ENCODE data around the gene FARSB. TPM values are rescaled to one million over a fixed set of nuclear protein-coding genes. Genes with fewer than 3 reads are reported as not detected.

FARSB gene
- total RNA-seq, 1 donor from 2014 or later: 23.1 TPM

DNA sequence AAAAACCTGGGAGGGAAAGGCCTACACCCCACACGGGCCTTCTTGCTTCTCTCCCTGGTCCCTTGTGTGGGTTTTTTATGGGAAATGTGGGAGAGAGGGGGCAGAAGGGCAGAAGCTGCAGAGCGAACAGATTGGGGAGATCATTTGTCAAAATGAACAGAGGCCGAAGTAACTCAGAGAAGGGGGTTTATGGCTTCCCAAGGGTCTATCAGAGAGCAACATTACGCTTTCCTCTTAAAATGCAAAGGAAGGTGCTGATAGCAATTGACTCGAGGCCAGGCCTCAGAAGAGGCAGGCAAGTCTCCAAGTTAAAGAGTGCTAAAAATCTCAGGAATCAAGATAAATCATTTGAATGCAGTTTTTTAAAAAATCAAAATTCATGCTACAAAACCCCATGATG, 130.1 kb downstream of the FARSB start:
- Mint-ChIP-seq H3K4me3 (ENCODE audit: unreplicated experiment) (no peak overlapping the region), H3K36me3 (ENCODE audit: low read depth, unreplicated experiment) (no peaks in the 10 kb centered on the region), H3K27ac (ENCODE audit: unreplicated experiment) (no peak overlapping the region), H3K4me1 (ENCODE audit: low read depth, unreplicated experiment) (no peaks in the 10 kb centered on the region), H3K27me3 (ENCODE audit: low read depth, unreplicated experiment) (peaks cover 1% of the 10 kb centered on the region), H3K9me3 (ENCODE audit: unreplicated experiment) (peaks cover 5% of the 10 kb centered on the region)
- Histone ChIP-seq H3K4me2 (ENCODE audit: low read length) (no peak overlapping the region), H3K27ac (ENCODE audit: low read depth, low read length) (no peak overlapping the region), H3K27me3 (ENCODE audit: insufficient read depth, low read length) (no peaks in the 10 kb centered on the region), H4K20me1 (ENCODE audit: insufficient read depth, low read length) (no peaks in the 10 kb centered on the region), H3K36me3 (ENCODE audit: insufficient read depth, low read length) (no peaks in the 10 kb centered on the region), H3K4me3 (ENCODE audit: insufficient read depth, low read depth, low read length) (no peak overlapping the region), H3K9me3 (ENCODE audit: insufficient read depth, low read depth, low read length) (no peaks in the 10 kb centered on the region), H2AFZ (ENCODE audit: low read depth, low read length) (no peak overlapping the region), H3K9ac (ENCODE audit: low read length) (no peak overlapping the region), H3K4me1 (ENCODE audit: insufficient read depth, low read length) (no peaks in the 10 kb centered on the region), H3K79me2 (ENCODE audit: insufficient read depth, low read length) (no peaks in the 10 kb centered on the region)
- TF ChIP-seq, protein P1, sequence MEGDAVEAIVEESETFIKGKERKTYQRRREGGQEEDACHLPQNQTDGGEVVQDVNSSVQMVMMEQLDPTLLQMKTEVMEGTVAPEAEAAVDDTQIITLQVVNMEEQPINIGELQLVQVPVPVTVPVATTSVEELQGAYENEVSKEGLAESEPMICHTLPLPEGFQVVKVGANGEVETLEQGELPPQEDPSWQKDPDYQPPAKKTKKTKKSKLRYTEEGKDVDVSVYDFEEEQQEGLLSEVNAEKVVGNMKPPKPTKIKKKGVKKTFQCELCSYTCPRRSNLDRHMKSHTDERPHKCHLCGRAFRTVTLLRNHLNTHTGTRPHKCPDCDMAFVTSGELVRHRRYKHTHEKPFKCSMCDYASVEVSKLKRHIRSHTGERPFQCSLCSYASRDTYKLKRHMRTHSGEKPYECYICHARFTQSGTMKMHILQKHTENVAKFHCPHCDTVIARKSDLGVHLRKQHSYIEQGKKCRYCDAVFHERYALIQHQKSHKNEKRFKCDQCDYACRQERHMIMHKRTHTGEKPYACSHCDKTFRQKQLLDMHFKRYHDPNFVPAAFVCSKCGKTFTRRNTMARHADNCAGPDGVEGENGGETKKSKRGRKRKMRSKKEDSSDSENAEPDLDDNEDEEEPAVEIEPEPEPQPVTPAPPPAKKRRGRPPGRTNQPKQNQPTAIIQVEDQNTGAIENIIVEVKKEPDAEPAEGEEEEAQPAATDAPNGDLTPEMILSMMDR (IDR thresholded peaks at IDR 0.05; ENCODE audit: insufficient read depth, low read depth, low read length): no peak
- no peak for TF ChIP-seq EZH2 (IDR thresholded peaks at IDR 0.05; ENCODE audit: insufficient read depth, low read length)
- no peak for FAIRE-seq
- DNase-seq (ENCODE audit: low read depth): no peak

DNA sequence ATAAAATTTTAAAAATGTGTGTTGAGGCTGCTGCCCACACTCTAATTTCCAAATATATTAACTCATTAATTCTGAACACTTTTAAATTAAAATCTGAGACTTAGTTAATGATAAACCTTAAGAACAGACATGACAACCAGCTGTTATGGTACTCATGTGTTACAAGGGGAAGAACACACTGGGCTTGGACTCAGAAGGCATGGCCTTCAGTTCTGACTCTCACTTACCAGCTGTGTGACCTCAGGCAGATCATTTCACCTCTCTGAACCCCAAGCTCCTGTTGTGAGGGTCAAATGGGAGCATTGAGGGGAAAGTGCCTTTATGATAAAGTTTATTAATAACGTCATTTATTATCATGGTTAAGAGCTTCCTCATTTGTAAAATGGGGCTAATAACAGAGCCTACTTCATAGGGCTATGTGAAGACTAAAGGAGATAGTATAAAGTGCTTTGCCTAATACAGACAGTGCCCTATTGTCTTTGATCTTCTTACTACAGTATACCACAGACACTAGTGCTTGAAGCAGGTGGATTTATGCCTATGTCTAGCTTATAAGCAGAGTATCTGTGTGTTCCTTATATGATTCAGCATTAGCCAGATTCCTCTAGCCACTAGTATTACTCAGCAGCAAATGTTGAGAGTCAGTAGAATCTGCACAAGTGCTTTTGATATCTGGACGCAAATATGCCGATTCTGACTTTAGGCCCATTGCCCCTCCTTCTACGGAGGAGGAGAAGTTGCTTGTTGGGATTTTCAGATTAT, 131.9 kb downstream of the FARSB start:
- Mint-ChIP-seq H3K36me3 (ENCODE audit: low read depth, unreplicated experiment) (no peaks in the 10 kb centered on the region), H3K9me3 (ENCODE audit: unreplicated experiment) (peaks cover 5% of the 10 kb centered on the region), H3K4me1 (ENCODE audit: low read depth, unreplicated experiment) (no peaks in the 10 kb centered on the region), H3K4me3 (ENCODE audit: unreplicated experiment) (no peak overlapping the region), H3K27me3 (ENCODE audit: low read depth, unreplicated experiment) (no peaks in the 10 kb centered on the region), H3K27ac (ENCODE audit: unreplicated experiment) (no peak overlapping the region)
- no peak for DNase-seq (ENCODE audit: low read depth)
- Histone ChIP-seq H2AFZ (ENCODE audit: low read depth, low read length) (no peak overlapping the region), H3K27me3 (ENCODE audit: insufficient read depth, low read length) (no peaks in the 10 kb centered on the region), H3K27ac (ENCODE audit: low read depth, low read length) (no peak overlapping the region), H4K20me1 (ENCODE audit: insufficient read depth, low read length) (no peaks in the 10 kb centered on the region), H3K9ac (ENCODE audit: low read length) (no peak overlapping the region), H3K4me1 (ENCODE audit: insufficient read depth, low read length) (no peaks in the 10 kb centered on the region), H3K9me3 (ENCODE audit: insufficient read depth, low read depth, low read length) (no peaks in the 10 kb centered on the region), H3K4me3 (ENCODE audit: insufficient read depth, low read depth, low read length) (no peak overlapping the region), H3K36me3 (ENCODE audit: insufficient read depth, low read length) (no peaks in the 10 kb centered on the region), H3K4me2 (ENCODE audit: low read length) (no peak overlapping the region), H3K79me2 (ENCODE audit: insufficient read depth, low read length) (no peaks in the 10 kb centered on the region)
- no peak for FAIRE-seq
- TF ChIP-seq EZH2 (IDR thresholded peaks at IDR 0.05; ENCODE audit: insufficient read depth, low read length): no peak
- TF ChIP-seq, protein P1 (IDR thresholded peaks at IDR 0.05; ENCODE audit: insufficient read depth, low read depth, low read length): no peak

DNA sequence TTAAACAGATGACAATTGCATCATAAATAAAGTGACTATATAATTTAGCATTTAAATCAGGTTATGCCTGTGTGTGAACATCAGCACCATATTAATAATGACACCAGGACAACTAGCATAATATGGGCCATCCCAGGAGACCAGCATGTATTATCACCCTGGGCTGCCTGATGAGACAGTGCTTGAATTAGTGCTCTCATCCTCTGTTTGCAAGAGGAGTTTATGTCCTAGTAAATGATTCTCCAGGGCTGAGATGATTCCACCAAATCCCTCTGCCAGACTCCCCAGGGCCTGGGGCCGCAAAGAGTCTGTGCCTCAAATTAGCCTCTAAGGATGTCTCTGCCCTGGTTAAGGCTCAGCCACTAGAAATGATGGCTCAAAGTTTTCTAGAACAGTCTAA, 133.8 kb downstream of the FARSB start:
- H2AFZ ChIP-seq (ENCODE audit: low read depth, low read length): no peak overlapping the region
- Mint-ChIP-seq H3K27ac (ENCODE audit: unreplicated experiment) (no peak overlapping the region), H3K9me3 (ENCODE audit: unreplicated experiment) (peaks cover 3% of the 10 kb centered on the region), H3K36me3 (ENCODE audit: low read depth, unreplicated experiment) (no peaks in the 10 kb centered on the region), H3K4me1 (ENCODE audit: low read depth, unreplicated experiment) (peaks cover 3% of the 10 kb centered on the region), H3K4me3 (ENCODE audit: unreplicated experiment) (no peak overlapping the region), H3K27me3 (ENCODE audit: low read depth, unreplicated experiment) (peaks cover 2% of the 10 kb centered on the region)
- no peak overlapping the region for H3K27ac ChIP-seq (ENCODE audit: low read depth, low read length)
- DNase-seq (ENCODE audit: low read depth) (no peak), FAIRE-seq (no peak)
- H3K9ac ChIP-seq (ENCODE audit: low read length): no peak overlapping the region
- H3K27me3 ChIP-seq (ENCODE audit: insufficient read depth, low read length): no peaks in the 10 kb centered on the region
- no peak for TF ChIP-seq EZH2 (IDR thresholded peaks at IDR 0.05; ENCODE audit: insufficient read depth, low read length)
- no peaks in the 10 kb centered on the region for H3K36me3 ChIP-seq (ENCODE audit: insufficient read depth, low read length)
- H3K4me1 ChIP-seq (ENCODE audit: insufficient read depth, low read length): no peaks in the 10 kb centered on the region
- H3K79me2 ChIP-seq (ENCODE audit: insufficient read depth, low read length): no peaks in the 10 kb centered on the region
- H3K9me3 ChIP-seq (ENCODE audit: insufficient read depth, low read depth, low read length): no peaks in the 10 kb centered on the region
- H4K20me1 ChIP-seq (ENCODE audit: insufficient read depth, low read length): no peaks in the 10 kb centered on the region
- H3K4me2 ChIP-seq (ENCODE audit: low read length): no peak overlapping the region
- no peak overlapping the region for H3K4me3 ChIP-seq (ENCODE audit: insufficient read depth, low read depth, low read length)
